Small intestine (tissue), 7 donors: ENCODE results near the gene GTPBP1. TPM values are rescaled to one million over a fixed set of nuclear protein-coding genes. Genes with fewer than 3 reads are reported as not detected.

Source experiments
- DNase-seq, 2 donors: peaks; one replicate each; pipeline versions ENCODE4 v3.0.0 to v3.0.0-alpha.2; 2013
- FAIRE-seq: peaks from 2 replicates; lab custom pipeline; 2012; peaks lifted over from hg19 to GRCh38; lab: Jason Lieb, UNC
- H3K27ac ChIP-seq, 3 donors: one replicate each; pipeline ENCODE4 v1.5.1; 2013; ENCODE audit warnings: low read length in 2 of 3, mild to moderate bottlenecking in 2 of 3, control low read depth in 1 of 3, inconsistent platforms in 1 of 3, low read depth in 1 of 3, moderate library complexity in 1 of 3
- H3K27me3 ChIP-seq, 3 donors: one replicate each; pipeline ENCODE4 v1.6.1; 2013; ENCODE audit warnings: low read length in 3 of 3, inconsistent platforms in 1 of 3; ENCODE audit not compliant: control insufficient read depth in 3 of 3, insufficient read depth in 3 of 3
- H3K36me3 ChIP-seq, 3 donors: one replicate each; pipeline ENCODE4 v1.6.1; 2013; ENCODE audit warnings: low read length in 3 of 3, inconsistent platforms in 1 of 3, low read depth in 1 of 3, mild to moderate bottlenecking in 1 of 3, moderate library complexity in 1 of 3; ENCODE audit not compliant: control insufficient read depth in 3 of 3, insufficient read depth in 2 of 3
- H3K4me1 ChIP-seq, 3 donors: one replicate each; pipeline ENCODE4 v1.6.1; 2013; ENCODE audit warnings: low read length in 2 of 3, inconsistent platforms in 1 of 3, low read depth in 1 of 3, mild to moderate bottlenecking in 1 of 3, moderate library complexity in 1 of 3; ENCODE audit not compliant: control insufficient read depth in 3 of 3, insufficient read depth in 2 of 3
- H3K4me3 ChIP-seq, 3 donors: one replicate each; pipeline ENCODE4 v1.5.1; 2013; ENCODE audit warnings: low read length in 3 of 3, control low read depth in 1 of 3, inconsistent platforms in 1 of 3, low read depth in 1 of 3, mild to moderate bottlenecking in 1 of 3, moderate library complexity in 1 of 3
- H3K9me3 ChIP-seq, 2 donors: one replicate each; pipeline ENCODE4 v1.6.1; 2013; ENCODE audit warnings: low read depth in 1 of 2, low read length in 1 of 2; ENCODE audit not compliant: control insufficient read depth in 2 of 2, insufficient read depth in 1 of 2
- WGBS, 3 donors: extraction: QIAGEN DNeasy Blood & Tissue Kit; methylation state at CpG; one replicate each; pipeline ENCODE4 v1.1.7; 2013; 5-methylcytosine and 5-hydroxymethylcytosine counted together
- polyA plus RNA-seq, 4 donors: library from polyadenylated mRNA; stranded (reverse) in 3 of 4; unstranded in 1 of 4; fragments of 200-250 nt in 3 of 4; fragments of 120-200 nt in 1 of 4; gene quantifications; one replicate each; pipeline versions ENCODE4 v1.2.1 to v1.2.3, GENCODE V29; 2013
- donor health status: healthy with polysubstance abuse.
- donor health status: control.
- donor health status: control.
- donor health status: Bipolar disorder and iron deficiency.
- donor health status: healthy.

GTPBP1 gene
- polyA plus RNA-seq, 4 donors = 13.0 to 60.5 (median 24.0) TPM

DNA sequence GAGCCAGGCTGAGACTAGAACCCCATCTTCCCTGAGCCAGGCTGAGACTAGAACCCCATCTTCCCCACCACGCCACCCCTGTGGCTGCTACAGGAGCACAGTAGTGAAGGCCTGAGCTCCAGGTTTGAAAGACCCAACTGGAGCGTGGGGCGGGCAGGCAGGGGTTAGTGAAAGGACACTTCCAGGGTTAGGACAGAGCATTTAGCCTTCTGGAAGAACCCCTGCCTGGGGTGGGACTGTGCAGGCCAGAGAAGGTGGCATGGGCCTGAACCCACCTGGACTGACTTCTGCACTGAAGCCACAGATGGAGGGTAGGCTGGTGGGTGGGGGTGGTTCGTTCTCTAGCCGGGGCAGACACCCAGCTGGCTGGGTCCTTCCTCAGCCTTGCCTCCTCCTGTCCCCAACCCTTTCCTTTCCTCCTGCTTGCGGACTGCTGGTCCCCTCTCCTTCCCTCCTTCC lies 26.0 kb downstream of the GTPBP1 start:
- Histone ChIP-seq H3K27me3 (no peaks in the 10 kb centered on the region), H3K9me3 (no peaks in the 10 kb centered on the region), H3K36me3 (peaks cover 26 to 100% (median 26%) of the 10 kb centered on the region in 3 donors), H3K4me1 (peaks cover 0 to 13% (median 0%) of the 10 kb centered on the region in 3 donors), H3K27ac (no peak overlapping the region), H3K4me3 (no peak overlapping the region)
- DNase-seq (no peak), FAIRE-seq (no peak)
- 83 to 91% (median 84%) methylated on average over 6 of the region's 6 CpGs for WGBS, 3 donors

DNA sequence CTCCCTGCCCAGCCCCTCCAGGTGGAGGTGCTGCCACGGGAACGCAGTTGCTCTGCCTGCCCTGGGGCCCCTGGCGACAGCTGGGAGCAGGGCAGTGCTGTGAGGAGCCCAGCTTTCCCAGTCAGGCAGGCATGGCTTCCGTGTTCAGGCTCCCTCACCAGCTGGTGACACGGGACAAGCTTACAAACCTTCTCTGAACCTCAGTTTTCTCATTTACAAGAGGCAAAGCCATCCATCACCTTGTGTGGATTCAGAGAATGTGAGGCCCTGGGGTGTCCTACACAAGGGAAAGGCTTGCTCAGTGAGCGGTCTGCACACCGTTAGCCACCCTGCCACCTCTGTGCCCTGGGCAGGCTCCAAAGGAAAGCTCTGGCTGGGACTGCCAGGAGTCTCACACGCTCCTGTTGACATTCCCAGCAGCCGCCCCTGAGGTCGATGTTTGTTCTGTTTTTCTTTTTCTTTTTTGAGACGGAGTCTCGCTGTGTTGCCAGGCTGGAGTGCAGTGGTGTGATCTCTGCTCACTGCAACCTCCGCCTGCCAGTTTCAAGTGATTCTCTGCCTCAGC lies 26.6 kb downstream of the GTPBP1 start:
- Histone ChIP-seq H3K27me3 (no peaks in the 10 kb centered on the region), H3K4me3 (no peak overlapping the region), H3K4me1 (peaks cover 0 to 13% (median 0%) of the 10 kb centered on the region in 3 donors), H3K36me3 (peaks cover 21 to 100% (median 22%) of the 10 kb centered on the region in 3 donors), H3K27ac (no peak overlapping the region), H3K9me3 (no peaks in the 10 kb centered on the region)
- DNase-seq = no peak
- FAIRE-seq = no peak
- 60 to 74% (median 67%) methylated on average over 11 to 13 of the region's 13 CpGs for WGBS, 3 donors

DNA sequence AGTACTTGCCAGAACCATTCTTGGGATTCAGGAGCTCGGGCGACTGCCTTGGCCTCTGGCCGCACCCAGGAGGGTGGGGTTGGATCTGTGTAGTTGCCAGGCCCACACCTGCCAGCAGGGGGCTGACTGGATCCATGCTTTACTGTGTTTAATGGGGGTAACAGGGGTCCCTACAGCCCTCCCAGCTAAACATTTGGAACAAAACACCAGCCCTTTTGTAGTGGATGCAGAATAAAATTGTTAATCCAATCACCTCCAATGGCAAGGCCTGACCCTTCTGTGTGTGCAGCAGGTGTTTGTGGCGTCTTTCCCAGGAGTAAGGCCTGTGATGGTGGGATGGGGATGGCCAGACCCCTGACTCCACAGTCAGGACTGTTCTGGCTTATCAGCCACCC lies 27.6 kb downstream of the GTPBP1 start:
- FAIRE-seq (no peak), DNase-seq (peak; percentile 72 to 76)
- Histone ChIP-seq H3K4me3 (no peak overlapping the region), H3K36me3 (peaks cover 18 to 100% (median 21%) of the 10 kb centered on the region in 3 donors), H3K9me3 (no peaks in the 10 kb centered on the region), H3K4me1 (peaks cover 0 to 13% (median 0%) of the 10 kb centered on the region in 3 donors), H3K27ac (peak overlapping the region in 2 of 3 donors; percentile 47 to 80), H3K27me3 (no peaks in the 10 kb centered on the region)
- 23 to 38% (median 28%) methylated on average over 4 of the region's 4 CpGs for WGBS, 3 donors

DNA sequence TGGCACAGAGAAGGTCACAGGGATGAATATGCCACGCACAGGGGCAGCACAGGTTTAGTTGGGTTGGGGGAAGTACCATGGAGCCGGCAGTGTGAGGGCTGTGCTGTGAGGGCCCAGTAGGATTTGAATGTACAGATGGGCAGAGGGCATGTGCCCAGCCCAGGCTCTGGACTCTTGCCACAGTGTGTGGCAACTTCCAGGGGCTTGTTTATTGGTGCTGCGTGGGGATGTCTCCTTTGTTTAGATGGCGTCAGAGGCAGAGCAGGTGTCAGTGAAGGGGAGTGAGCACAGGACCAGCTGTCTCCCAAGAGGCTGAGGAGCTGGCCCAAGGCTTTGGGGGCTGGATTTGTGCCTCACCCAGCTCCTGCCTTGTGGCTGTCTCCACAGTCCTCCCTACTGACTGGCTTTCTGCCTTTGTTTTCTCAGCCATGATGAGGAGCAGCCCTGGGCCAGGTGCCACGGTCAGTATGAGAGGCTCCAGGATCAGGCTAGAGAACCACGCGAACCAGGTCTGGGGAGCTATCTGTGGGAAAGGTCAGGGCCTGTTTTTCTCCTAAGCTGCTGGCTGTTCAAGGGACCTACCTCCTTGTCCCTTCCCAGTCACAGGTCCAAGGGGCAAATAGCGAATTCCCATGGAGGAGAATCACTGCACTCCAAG lies 28.1 kb downstream of the GTPBP1 start:
- WGBS, 3 donors = 22 to 54% (median 36%) methylated on average over 8 of the region's 8 CpGs
- Histone ChIP-seq H3K9me3 (no peaks in the 10 kb centered on the region), H3K27ac (peak overlapping the region; percentile 41 to 80 (median 47)), H3K36me3 (peaks cover 18 to 100% (median 24%) of the 10 kb centered on the region in 3 donors), H3K4me1 (peaks cover 0 to 13% (median 0%) of the 10 kb centered on the region in 3 donors), H3K4me3 (no peak overlapping the region), H3K27me3 (no peaks in the 10 kb centered on the region)
- peak; percentile 48 to 78 for DNase-seq
- FAIRE-seq = no peak

DNA sequence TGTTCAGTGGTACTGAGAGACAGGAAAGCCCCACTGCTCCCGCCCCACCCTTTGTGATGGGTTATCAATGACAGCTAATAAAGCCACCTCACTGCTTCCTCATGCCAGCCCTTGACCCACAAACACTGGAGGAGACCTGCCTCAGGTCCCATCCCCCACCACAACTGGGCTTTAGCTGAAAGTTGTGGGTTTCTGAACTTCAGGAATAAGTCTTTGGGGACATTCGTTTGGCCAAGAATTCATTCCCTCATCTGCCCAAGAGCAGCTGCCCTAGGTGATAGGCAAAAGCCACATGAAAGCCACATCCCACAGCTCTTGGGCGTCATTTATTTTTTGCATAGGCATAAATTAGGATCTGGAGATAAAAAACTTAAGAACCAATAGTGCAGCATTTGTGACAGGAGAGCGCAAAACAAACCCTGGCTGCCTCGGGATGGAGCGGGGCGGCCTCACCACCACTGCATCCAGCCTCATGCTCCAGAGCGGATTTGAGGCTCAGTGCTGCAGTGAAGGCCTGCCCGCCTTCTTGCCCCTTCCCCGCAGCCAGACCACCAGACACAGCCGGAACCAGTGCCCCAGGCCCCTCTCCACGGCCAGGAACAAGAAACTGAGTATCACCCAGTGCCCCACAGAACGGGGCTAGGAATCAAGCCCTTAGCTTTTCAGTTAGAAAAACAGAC lies 28.8 kb downstream of the GTPBP1 start:
- no peaks in the 10 kb centered on the region for H3K27me3 ChIP-seq
- H3K27ac ChIP-seq = peak overlapping the region; percentile 41 to 80 (median 47)
- peaks cover 19 to 100% (median 22%) of the 10 kb centered on the region in 3 donors for H3K36me3 ChIP-seq
- H3K9me3 ChIP-seq = no peaks in the 10 kb centered on the region
- FAIRE-seq (no peak), DNase-seq (no peak)
- H3K4me1 ChIP-seq = peaks cover 0 to 13% (median 0%) of the 10 kb centered on the region in 3 donors
- H3K4me3 ChIP-seq = no peak overlapping the region
- 81 to 86% (median 84%) methylated on average over 13 of the region's 13 CpGs for WGBS, 3 donors

DNA sequence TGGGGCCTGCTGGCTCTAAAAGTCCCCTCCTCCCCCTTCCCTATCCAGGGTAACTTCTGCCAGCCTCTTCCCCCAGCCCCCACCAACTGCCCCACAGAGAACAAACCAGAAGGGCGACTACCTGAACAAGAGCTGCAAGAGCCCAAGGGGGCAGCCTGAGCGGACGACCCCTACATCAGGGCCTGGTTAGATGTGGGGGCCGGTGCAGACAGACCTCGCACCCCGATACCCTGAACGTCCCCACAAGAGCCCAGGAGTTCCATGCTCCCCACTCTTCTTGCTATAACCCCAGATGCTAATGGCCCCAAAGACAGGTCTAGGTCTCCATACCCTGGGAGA lies 29.4 kb downstream of the GTPBP1 start:
- no peak for DNase-seq
- Histone ChIP-seq H3K27me3 (no peaks in the 10 kb centered on the region), H3K4me1 (peaks cover 0 to 13% (median 0%) of the 10 kb centered on the region in 3 donors), H3K4me3 (no peak overlapping the region), H3K9me3 (no peaks in the 10 kb centered on the region), H3K36me3 (peaks cover 23 to 100% (median 27%) of the 10 kb centered on the region in 3 donors), H3K27ac (peak overlapping the region in 1 of 3 donors; percentile 15)
- WGBS, 3 donors = 91 to 95% (median 92%) methylated on average over 7 of the region's 7 CpGs
- no peak for FAIRE-seq

DNA sequence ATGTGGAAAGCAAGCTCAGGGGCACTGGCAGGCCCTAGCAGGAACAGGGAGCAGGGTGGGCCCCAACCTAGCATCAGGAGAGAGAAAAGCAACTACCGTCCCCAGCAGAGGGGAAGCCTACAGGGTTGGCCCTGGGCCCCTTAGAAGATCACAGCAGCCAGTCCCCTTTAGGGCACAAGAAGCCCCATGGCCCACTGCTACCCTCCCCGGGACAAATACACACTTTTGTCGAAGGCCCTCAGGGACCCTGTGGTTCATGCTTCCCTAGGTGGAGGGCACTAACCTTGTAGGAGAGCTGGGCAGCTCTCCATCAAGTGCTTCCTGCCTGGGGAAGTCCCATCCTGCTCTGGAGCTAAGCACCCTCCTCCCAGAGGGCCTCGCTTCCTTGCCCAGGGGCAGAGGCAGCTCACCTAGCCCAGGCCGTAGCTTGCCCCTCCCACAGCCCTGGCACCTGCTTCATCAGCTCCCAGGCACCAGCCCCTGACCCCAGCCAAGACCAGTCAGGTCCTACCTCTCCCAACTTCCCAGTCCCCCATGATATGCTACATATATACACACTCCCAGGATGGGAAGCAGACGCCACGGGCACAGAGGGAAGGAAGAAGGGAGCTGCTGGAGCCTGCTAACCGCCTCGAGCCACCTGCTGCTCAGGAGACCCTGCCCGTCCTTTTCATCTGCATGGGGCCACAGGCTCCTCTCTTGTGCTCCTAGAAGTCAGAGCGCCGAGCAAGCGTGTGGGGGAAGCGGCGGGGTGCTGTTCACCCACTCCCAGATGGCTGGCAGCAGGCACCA lies 29.9 kb downstream of the GTPBP1 start:
- DNase-seq (no peak), FAIRE-seq (no peak)
- H3K27ac ChIP-seq = peak overlapping the region in 1 of 3 donors; percentile 15
- no peak overlapping the region for H3K4me3 ChIP-seq
- peaks cover 0 to 13% (median 0%) of the 10 kb centered on the region in 3 donors for H3K4me1 ChIP-seq
- H3K9me3 ChIP-seq = no peaks in the 10 kb centered on the region
- 81 to 84% (median 84%) methylated on average over 14 to 15 of the region's 15 CpGs for WGBS, 3 donors
- no peaks in the 10 kb centered on the region for H3K27me3 ChIP-seq
- peaks cover 24 to 100% (median 32%) of the 10 kb centered on the region in 3 donors for H3K36me3 ChIP-seq

DNA sequence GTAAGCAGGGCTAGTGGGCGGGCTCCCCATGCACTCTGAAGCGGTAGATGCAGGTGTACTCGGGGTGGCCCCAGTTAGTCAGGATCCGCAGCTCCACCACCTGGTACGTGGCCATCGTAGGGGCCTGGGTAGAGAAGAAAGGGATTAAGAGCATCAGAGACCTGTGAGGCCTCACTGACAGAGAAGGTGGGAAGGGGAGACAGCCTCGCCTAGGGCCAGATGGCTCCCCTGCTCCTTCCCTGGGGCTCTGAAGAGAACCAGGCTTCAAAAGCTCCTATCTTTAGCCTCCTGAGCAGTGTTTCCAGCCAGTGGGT lies 30.5 kb downstream of the GTPBP1 start:
- DNase-seq (no peak), FAIRE-seq (no peak)
- Histone ChIP-seq H3K4me1 (peaks cover 0 to 13% (median 0%) of the 10 kb centered on the region in 3 donors), H3K27me3 (no peaks in the 10 kb centered on the region), H3K4me3 (no peak overlapping the region), H3K27ac (no peak overlapping the region), H3K9me3 (no peaks in the 10 kb centered on the region), H3K36me3 (peaks cover 24 to 100% (median 38%) of the 10 kb centered on the region in 3 donors)
- WGBS, 3 donors = 85 to 90% (median 87%) methylated on average over 7 of the region's 7 CpGs
